HEK293 (cell line): ENCODE data around the gene DAZAP1.

Experiments
- BCL6B ChIP-seq: fragments of 450-650 bp; formaldehyde crosslinking; IDR thresholded peaks from 2 replicates; pipeline ENCODE4 v1.5.1; 2017; ENCODE audit warnings: missing biosample characterization, missing genetic modification characterization
- GLI2 ChIP-seq: fragments of 450-650 bp; formaldehyde crosslinking; IDR thresholded peaks from 2 replicates; pipeline ENCODE4; 2017; ENCODE audit warnings: missing biosample characterization, missing genetic modification characterization, low read depth, borderline replicate concordance
- KLF1 ChIP-seq: fragments of 450-650 bp; formaldehyde crosslinking; IDR thresholded peaks from 2 replicates; pipeline ENCODE4 v1.5.1; 2016; ENCODE audit warnings: missing biosample characterization, missing genetic modification characterization
- KLF17 ChIP-seq: fragments of 450-650 bp; formaldehyde crosslinking; IDR thresholded peaks from 2 replicates; pipeline ENCODE4 v1.5.1; 2016; ENCODE audit warnings: missing biosample characterization, missing genetic modification characterization
- KLF9 ChIP-seq: fragments of 450-650 bp; formaldehyde crosslinking; IDR thresholded peaks from 2 replicates; pipeline ENCODE4 v1.5.1; 2016; ENCODE audit warnings: missing biosample characterization, missing genetic modification characterization, low read depth
- OVOL3 ChIP-seq: fragments of 450-650 bp; formaldehyde crosslinking; IDR thresholded peaks from 2 replicates; pipeline ENCODE4 v1.5.1; 2016; ENCODE audit warnings: missing biosample characterization, missing genetic modification characterization
- PRDM10 ChIP-seq: fragments of 450-650 bp; formaldehyde crosslinking; IDR thresholded peaks from 2 replicates; pipeline ENCODE4 v1.5.1; 2016; ENCODE audit warnings: missing biosample characterization, missing genetic modification characterization
- PRDM6 ChIP-seq: fragments of 450-650 bp; formaldehyde crosslinking; IDR thresholded peaks from 2 replicates; pipeline ENCODE4 v1.5.1; 2017; ENCODE audit warnings: missing biosample characterization, missing genetic modification characterization
- ZBTB1 ChIP-seq: fragments of 450-650 bp; formaldehyde crosslinking; IDR thresholded peaks from 2 replicates; pipeline ENCODE4 v1.5.1; 2016; ENCODE audit warnings: missing biosample characterization, missing genetic modification characterization
- ZEB2 ChIP-seq: fragments of 450-650 bp; formaldehyde crosslinking; IDR thresholded peaks from 2 replicates; pipeline ENCODE4 v1.5.1; 2016; ENCODE audit warnings: missing biosample characterization, missing genetic modification characterization
- ZFP37 ChIP-seq: fragments of 450-650 bp; formaldehyde crosslinking; IDR thresholded peaks from 2 replicates; pipeline ENCODE4 v1.5.1; 2016; ENCODE audit warnings: missing biosample characterization, missing genetic modification characterization
- ZFP69B ChIP-seq: fragments of 450-650 bp; formaldehyde crosslinking; IDR thresholded peaks from 2 replicates; pipeline ENCODE4 v1.5.1; 2016; ENCODE audit warnings: missing biosample characterization, missing genetic modification characterization
- ZNF138 ChIP-seq: fragments of 450-650 bp; formaldehyde crosslinking; IDR thresholded peaks from 2 replicates; pipeline ENCODE4 v1.5.1; 2016; ENCODE audit warnings: missing biosample characterization, missing genetic modification characterization, borderline replicate concordance
- ZNF16 ChIP-seq: fragments of 450-650 bp; formaldehyde crosslinking; IDR thresholded peaks from 2 replicates; pipeline ENCODE4 v1.5.1; 2016; ENCODE audit warnings: low read depth, missing biosample characterization, missing genetic modification characterization
- ZNF169 ChIP-seq: fragments of 450-650 bp; formaldehyde crosslinking; IDR thresholded peaks from 2 replicates; pipeline ENCODE4 v1.5.1; 2016; ENCODE audit warnings: missing biosample characterization, missing genetic modification characterization
- ZNF175 ChIP-seq: fragments of 450-650 bp; formaldehyde crosslinking; IDR thresholded peaks from 2 replicates; pipeline ENCODE4 v1.5.1; 2016; ENCODE audit warnings: missing biosample characterization, missing genetic modification characterization
- ZNF223 ChIP-seq: fragments of 450-650 bp; formaldehyde crosslinking; IDR thresholded peaks from 2 replicates; pipeline ENCODE4 v1.5.1; 2016; ENCODE audit warnings: missing biosample characterization, missing genetic modification characterization
- ZNF292 ChIP-seq: fragments of 450-650 bp; formaldehyde crosslinking; IDR thresholded peaks from 2 replicates; pipeline ENCODE4 v1.5.1; 2016; ENCODE audit warnings: low read depth, missing biosample characterization, missing genetic modification characterization, borderline replicate concordance
- ZNF398 ChIP-seq: fragments of 450-650 bp; formaldehyde crosslinking; IDR thresholded peaks from 2 replicates; pipeline ENCODE4 v1.5.1; 2017; ENCODE audit warnings: missing biosample characterization, missing genetic modification characterization
- ZNF510 ChIP-seq: fragments of 450-650 bp; formaldehyde crosslinking; IDR thresholded peaks from 2 replicates; pipeline ENCODE4 v1.5.1; 2018; ENCODE audit warnings: mild to moderate bottlenecking, missing genetic modification characterization, missing biosample characterization; ENCODE audit not compliant: insufficient replicate concordance
- ZNF521 ChIP-seq: fragments of 450-650 bp; formaldehyde crosslinking; IDR thresholded peaks from 2 replicates; pipeline ENCODE4 v1.5.1; 2017; ENCODE audit warnings: missing biosample characterization, mild to moderate bottlenecking, missing genetic modification characterization
- ZNF530 ChIP-seq: fragments of 450-650 bp; formaldehyde crosslinking; IDR thresholded peaks from 2 replicates; pipeline ENCODE4 v1.5.1; 2016; ENCODE audit warnings: low read depth, missing biosample characterization, missing genetic modification characterization
- ZNF549 ChIP-seq: fragments of 450-650 bp; IDR thresholded peaks from 2 replicates; pipeline ENCODE4 v1.5.1; 2018; ENCODE audit warnings: missing biosample characterization, missing genetic modification characterization, mild to moderate bottlenecking, inconsistent platforms, moderate library complexity
- ZNF623 ChIP-seq: fragments of 450-650 bp; formaldehyde crosslinking; IDR thresholded peaks from 2 replicates; pipeline ENCODE4 v1.5.1; 2016; ENCODE audit warnings: missing biosample characterization, missing genetic modification characterization
- ZNF624 ChIP-seq: fragments of 450-650 bp; formaldehyde crosslinking; IDR thresholded peaks from 2 replicates; pipeline ENCODE4 v1.5.1; 2017; ENCODE audit warnings: missing biosample characterization, missing genetic modification characterization
- ZNF658 ChIP-seq: fragments of 450-650 bp; formaldehyde crosslinking; IDR thresholded peaks from 2 replicates; pipeline ENCODE4; 2016; ENCODE audit warnings: missing biosample characterization, missing genetic modification characterization
- ZNF76 ChIP-seq: fragments of 450-650 bp; formaldehyde crosslinking; IDR thresholded peaks from 2 replicates; pipeline ENCODE4; 2016; ENCODE audit warnings: low read depth, missing biosample characterization, missing genetic modification characterization, borderline replicate concordance
- ZNF776 ChIP-seq: fragments of 450-650 bp; formaldehyde crosslinking; IDR thresholded peaks from 2 replicates; pipeline ENCODE4 v1.5.0; 2017; ENCODE audit warnings: missing biosample characterization, missing genetic modification characterization, borderline replicate concordance
- ZSCAN23 ChIP-seq: fragments of 450-650 bp; formaldehyde crosslinking; IDR thresholded peaks from 2 replicates; pipeline ENCODE4 v1.5.1; 2016; ENCODE audit warnings: missing biosample characterization, missing genetic modification characterization
- ZSCAN30 ChIP-seq: fragments of 450-650 bp; IDR thresholded peaks from 2 replicates; pipeline ENCODE4 v1.5.1; 2018; ENCODE audit warnings: missing biosample characterization, mild to moderate bottlenecking, missing genetic modification characterization, moderate library complexity
- ZXDB ChIP-seq: fragments of 450-650 bp; formaldehyde crosslinking; IDR thresholded peaks from 2 replicates; pipeline ENCODE4 v1.5.1; 2016; ENCODE audit warnings: missing biosample characterization, missing genetic modification characterization

DAZAP1 gene

GRCh38 chr19:1406774-1407527 is 435 bp upstream of the DAZAP1 start (continued):
- TF ChIP-seq ZNF16 (tag by site-specific recombination) = no peak
- TF ChIP-seq KLF1 (tag by site-specific recombination) = 0 out of 2 replicates have a peak, but pooled peaks have one; percentile 44
- TF ChIP-seq ZFP69B (tag by site-specific recombination) = no peak
- TF ChIP-seq ZFP37 = 0 out of 2 replicates have a peak, but pooled peaks have one; percentile 33
- no peak for TF ChIP-seq ZNF223 (tag by site-specific recombination)
- TF ChIP-seq ZNF776 (tag by site-specific recombination) = no peak
- TF ChIP-seq ZNF510 (tag by site-specific recombination) = no peak
- TF ChIP-seq BCL6B = no peak
- peak; percentile 91 for TF ChIP-seq ZNF76 (tag by site-specific recombination)
- TF ChIP-seq ZNF623 = no peak
- TF ChIP-seq ZNF169 (tag by site-specific recombination) = no peak
- no peak for TF ChIP-seq ZNF530
- no peak for TF ChIP-seq KLF17 (tag by site-specific recombination)
- TF ChIP-seq ZEB2 (tag by site-specific recombination) = peak; percentile 75; the same call in 1 of the 2 replicates
- no peak for TF ChIP-seq ZSCAN23 (tag by site-specific recombination)
- TF ChIP-seq ZNF658 = no peak
- no peak for TF ChIP-seq ZNF292
- TF ChIP-seq ZSCAN30 (tag by site-specific recombination) = 0 out of 2 replicates have a peak, but pooled peaks have one; percentile 25
- TF ChIP-seq ZNF624 (tag by site-specific recombination) = no peak
- TF ChIP-seq ZXDB = peak; percentile 100
- TF ChIP-seq ZBTB1 (tag by site-specific recombination) = no peak
- TF ChIP-seq ZNF138 (tag by site-specific recombination) = no peak
- no peak for TF ChIP-seq GLI2 (tag by site-specific recombination)
- TF ChIP-seq ZNF398 = peak; percentile 47
- TF ChIP-seq PRDM10 (tag by site-specific recombination) = 0 out of 2 replicates have a peak, but pooled peaks have one; percentile 16
- TF ChIP-seq ZNF175 (tag by site-specific recombination) = no peak
- peak; percentile 52; the same call in 1 of the 2 replicates for TF ChIP-seq KLF9 (tag by site-specific recombination)
- no peak for TF ChIP-seq PRDM6
- no peak for TF ChIP-seq ZNF549 (tag by site-specific recombination)
- TF ChIP-seq OVOL3 (tag by site-specific recombination) = no peak
- no peak for TF ChIP-seq ZNF521 (tag by site-specific recombination)
